CD4-positive, alpha-beta T cell treated with Interleukin-15 for 4 hours (primary cell): ENCODE data around the gene COL5A2.

Experiments
- DNase-seq: peaks from one replicate; pipeline ENCODE4 v3.0.0-alpha.2; 2020; ENCODE audit warnings: low spot score

COL5A2 gene

DNA sequence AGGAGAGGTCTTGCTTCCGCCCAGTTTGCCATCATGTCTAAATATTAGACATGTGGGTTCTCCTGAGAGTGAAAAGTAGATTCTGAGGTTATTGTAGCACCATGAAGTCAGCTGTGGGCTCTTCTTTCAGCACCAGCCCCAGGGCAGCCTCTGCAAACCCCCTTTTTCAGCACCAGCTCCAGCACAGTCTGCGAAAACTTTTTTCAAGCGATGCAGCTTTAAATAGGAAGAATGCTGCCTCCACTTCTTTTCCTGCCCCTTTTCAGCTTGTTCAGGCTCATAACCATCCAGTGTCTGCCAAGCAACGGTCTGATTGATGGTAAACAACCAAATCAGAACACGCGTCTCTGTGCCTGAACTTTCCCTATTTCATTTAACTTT lies at the start of gene COL5A2:
COL5A2 (minus strand) TSS at position 192 of the 381 bp plus-strand sequence; CDS start at position 35, 157 bp downstream.
- no peak for DNase-seq

GRCh38 chr2:189226017-189226416 lies 46.5 kb upstream of the COL5A2 start:
- no peak for DNase-seq

GRCh38 chr2:189225032-189225431 lies 45.5 kb upstream of the COL5A2 start:
- DNase-seq: no peak

DNA sequence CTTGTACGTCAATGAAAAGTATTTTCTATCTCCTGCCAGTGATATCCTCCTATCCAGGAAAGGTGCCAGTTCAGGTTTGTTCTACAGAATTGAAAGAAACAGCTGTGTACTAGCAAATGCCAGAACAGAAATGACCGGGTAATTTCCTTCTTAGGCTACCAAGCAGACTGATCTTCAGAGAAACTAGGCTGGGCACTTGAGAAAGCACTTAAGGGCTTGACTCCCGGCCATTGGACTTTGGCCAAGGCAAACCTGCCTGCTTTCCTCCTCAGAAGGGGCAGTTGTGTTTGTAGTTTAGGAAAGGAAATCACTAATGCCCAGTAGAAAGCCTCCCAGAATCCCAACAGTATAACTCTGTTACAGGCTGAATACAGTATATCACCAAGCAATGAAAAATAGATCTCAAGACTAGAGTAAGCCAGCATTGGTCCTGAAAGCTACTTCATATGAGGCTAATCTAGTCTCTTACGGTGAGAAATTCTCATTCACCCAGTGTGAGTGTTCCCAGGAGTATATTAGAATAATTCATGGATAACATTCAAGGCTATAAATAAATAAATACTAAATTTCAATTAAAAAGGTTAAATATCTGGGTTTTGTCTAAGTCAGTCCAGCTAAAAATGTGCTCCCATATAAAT lies 43.0 kb upstream of the COL5A2 start:
- DNase-seq: no peak

DNA sequence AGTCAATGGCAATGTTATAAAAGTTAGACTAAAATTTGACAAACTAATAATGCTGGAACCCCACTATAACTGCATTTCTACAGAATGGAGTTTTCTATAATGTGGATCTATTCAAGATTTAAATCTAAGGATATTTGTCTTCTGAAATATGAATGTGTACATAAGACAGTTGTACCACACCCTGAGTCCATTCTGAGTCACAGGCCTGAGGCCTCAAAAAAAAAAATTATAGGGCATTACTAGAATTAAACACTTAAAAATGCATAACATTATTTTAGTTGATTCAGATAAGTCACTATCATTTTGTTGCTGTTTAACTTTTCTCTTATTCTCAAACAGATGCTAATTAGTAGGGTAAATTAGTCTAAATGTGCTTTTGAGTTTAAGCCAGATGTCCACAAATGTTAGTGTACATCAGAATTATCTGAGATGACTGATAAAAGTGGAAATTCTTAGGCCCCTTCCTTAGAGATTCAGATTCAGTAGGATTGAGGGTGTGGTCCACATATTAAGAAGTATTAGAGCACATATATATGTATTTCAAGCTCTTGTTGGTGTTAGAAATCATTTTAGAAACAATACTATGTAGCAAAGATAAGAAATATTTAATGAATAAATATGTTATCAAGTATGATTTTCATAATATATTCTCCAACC lies 42.4 kb upstream of the COL5A2 start:
- DNase-seq: no peak

DNA sequence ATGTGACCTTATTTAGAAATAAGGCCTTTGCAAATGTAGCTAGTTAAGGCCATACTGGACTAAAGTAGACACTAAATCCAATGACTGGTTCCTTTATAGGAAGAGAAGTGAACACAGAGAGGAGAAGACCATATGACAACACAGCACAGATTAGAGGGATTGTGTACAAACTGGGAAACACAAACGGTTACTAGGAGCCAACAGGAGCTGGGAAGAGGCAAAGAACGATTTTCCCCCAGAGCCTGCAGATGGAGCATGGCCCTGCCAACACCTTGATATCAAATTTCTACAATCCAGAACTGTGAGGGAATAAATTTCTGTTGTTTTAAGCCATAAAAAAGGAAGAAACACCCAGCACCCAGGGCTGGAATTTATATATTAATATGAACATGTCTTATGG lies 38.7 kb upstream of the COL5A2 start:
- no peak for DNase-seq

GRCh38 chr2:189217541-189217940 lies 38.0 kb upstream of the COL5A2 start:
- DNase-seq: no peak

DNA sequence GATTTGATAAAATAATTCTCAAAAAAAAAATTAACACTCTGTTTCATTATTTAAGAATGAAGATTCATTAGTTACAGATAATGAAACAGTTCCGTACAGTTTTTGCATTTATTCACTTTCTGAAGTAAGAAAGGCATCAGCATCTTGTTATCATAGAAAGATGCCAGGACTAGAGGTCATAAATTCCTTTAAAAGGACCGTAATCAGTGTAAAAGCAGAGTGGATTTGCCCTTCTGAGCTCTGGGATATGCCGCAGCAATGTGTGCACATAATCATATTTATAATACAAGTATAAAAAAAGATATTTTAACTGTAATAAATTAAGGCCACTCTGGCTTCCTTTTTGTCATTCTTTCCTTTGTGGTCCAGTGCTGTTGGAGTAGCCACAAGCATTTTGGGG lies 37.5 kb upstream of the COL5A2 start:
- DNase-seq: no peak

DNA sequence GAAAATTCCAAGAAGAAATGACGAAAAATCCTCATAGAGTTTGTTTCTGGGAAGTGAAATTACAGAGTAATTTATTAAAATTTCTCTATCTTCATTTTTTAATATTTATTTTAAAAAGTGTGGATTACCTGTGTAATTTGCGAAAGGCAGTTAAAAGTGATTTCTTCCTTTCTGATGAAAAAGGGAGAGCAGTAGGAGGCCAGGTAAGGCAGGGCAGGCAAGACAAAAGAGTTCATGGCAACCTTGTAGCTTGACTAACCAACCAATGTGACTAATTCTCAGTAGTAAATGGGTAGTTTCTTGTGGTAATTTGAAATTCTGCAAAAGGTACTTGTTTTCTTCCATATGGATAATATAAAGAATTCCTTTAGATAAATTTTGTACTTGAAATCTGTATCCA lies 34.9 kb upstream of the COL5A2 start:
- no peak for DNase-seq

DNA sequence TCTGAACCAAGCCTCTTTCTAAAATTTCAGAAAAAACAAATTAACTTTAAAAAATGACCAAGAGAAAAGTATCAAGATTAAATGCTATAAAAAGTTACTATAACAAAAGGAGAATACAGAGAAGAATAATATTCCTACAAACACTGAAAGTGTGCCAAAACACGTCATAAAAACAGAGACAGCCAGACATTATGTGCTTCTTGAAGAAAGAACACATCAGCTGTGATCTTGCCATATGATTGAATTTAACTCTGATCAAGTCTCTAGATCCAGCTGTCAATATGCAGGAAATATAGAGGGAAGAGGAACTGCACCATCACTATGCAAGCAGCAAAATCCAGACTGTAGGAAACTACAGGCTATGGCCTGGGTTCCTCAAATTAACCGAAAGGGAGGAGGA lies 33.7 kb upstream of the COL5A2 start:
- no peak for DNase-seq

DNA sequence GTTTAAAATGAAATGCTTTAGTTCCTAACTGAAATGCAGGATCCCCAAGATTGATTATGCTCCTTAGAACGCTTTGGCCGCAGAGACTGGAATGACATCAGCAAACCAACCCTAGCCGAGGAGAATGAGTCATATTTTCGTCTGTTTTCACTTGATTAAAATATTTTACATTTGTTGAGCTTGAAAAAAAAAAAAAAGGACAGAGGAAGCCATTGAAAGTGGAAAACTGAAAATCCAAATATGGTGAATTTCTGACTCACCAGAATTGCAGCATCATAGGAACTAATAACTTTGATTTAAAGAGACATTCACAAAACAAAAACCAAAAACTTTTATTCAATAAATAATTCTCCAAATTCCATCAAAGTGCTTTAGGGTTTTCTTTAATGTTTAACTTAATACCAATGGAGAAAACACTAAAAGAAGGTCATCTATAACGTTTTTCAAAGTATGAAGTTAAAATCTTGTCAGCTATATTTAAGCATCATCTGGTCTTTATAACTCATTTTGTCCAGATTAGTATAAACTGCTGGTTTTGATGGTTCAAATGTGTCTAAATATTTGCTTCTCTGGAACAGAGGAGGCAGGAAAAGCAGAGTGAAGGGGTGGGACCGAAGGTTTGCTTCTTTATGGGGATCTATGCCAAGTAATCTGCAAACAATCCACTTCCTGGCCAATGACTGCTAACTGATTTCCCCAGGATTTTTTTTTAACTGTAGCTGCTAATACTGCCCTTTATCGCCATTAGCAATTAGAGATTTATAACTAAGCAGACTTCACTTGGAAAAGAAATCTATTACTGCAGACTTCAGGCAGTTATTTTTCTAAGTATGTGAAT lies 30.9 kb upstream of the COL5A2 start:
- no peak for DNase-seq

- DNase-seq: no peak
Measured at GRCh38 chr2:189208254-189208653, 28.7 kb upstream of the COL5A2 start.

DNA sequence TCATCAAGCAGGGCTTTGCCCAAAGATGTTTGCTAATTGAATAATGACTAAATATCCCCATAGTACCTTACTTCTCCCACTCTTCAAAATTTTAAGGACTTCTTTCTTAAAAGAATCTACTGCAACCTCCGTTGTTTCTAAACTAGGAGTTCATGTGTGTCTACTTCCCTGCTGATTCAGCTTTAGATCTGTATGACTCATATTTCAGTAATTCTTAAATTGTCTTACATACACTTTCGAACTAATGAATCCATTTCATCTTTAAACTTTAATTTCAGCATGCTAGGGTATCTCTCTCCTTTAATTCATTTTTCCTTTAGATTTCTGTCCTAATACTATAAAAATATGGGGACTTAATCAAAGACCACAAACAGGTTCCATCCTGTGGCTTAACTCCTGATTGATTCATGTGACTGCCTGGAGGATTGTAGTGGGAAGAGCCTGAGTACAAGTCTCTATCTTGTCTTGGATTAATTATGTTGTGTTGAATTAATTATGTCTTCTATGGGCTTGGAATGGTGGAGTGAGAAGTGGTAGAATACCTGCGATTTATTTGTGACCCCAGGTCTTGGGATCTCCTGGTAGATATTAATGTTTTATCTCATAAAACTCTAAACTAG lies 24.9 kb upstream of the COL5A2 start:
- DNase-seq: no peak

- no peak for DNase-seq
Measured at GRCh38 chr2:189203177-189203799, 23.7 kb upstream of the COL5A2 start.

- no peak for DNase-seq
Measured at GRCh38 chr2:189199797-189200196, 20.2 kb upstream of the COL5A2 start.

DNA sequence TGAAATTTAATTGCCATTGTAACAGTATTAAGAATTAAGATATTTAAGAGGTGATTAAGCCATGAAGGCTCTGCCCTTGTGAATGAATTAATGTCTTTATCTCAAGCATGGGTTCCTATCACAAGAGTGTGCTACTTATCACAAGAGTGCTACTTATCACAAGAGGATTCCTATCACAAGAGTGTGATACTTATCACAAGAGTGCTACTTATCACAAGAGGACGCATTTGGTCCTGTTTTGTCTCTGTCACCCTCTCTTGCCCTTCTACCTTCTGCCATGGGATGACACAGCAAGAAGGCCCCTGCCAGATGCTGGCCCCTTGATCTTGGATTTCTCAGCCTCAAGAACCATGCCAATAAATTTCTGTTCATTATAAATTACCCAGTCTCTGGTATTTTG lies 13.2 kb upstream of the COL5A2 start:
- DNase-seq: no peak

DNA sequence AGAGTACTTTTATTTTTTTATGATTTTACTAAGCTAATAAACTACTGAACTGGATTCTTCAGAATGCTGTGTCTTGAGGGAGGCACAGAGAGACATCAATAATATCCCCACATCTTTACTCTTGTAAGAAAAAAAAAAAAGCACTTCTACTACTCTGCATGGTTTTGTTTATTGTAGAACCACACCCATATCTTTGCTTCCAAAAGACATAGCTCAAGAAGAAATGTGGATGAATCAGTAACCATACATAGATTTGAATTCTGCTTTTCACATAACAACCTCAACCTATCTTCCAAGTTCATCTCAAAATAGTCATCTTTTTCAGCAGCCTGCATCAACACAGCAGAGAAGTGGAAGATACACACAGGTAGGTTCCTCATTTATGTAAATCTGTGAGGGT lies 12.2 kb upstream of the COL5A2 start:
- DNase-seq: no peak

DNA sequence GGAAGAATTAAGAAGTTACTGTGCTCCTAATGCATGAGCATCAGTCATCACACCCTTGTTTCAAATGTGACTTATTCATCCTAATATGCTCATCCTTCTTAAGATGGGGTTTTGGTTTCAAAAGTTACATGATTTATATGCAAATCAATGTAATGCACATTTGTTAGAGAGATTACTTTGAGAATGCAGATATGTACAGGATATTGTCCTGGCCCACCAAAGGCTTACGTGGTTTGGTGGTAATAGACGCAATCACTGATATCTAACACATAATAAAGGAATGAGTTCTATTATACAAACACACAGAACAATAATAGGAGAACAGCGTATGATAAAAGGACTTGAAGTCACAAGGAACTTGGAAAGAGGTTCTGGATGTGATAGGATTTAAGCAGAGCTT lies 11.1 kb upstream of the COL5A2 start:
- no peak for DNase-seq

- DNase-seq: no peak
Measured at GRCh38 chr2:189188115-189188805, 8.7 kb upstream of the COL5A2 start.

DNA sequence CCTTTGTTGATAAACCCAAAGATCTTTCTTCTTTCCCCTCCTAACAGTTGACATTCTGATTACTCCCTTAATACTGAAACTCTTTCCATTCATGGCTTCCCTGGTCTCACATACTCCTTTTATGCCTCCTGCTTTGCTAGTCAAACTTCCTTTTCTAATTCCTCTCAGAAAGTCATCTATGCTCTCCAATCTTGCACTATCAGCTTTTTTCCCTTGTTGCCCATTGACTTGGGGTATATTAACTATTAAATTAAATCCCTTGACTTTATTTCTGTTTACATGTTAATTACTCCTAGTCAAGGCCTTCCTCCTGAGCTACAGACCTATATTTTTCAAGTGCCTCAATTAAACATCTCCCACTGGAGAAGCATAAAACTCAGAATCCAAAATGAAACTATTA lies 3.6 kb upstream of the COL5A2 start:
- no peak for DNase-seq

GRCh38 chr2:189181706-189182105 lies 2.1 kb upstream of the COL5A2 start:
- DNase-seq: no peak
